Measurements from ENCODE around the gene MEX3C.

DNA sequence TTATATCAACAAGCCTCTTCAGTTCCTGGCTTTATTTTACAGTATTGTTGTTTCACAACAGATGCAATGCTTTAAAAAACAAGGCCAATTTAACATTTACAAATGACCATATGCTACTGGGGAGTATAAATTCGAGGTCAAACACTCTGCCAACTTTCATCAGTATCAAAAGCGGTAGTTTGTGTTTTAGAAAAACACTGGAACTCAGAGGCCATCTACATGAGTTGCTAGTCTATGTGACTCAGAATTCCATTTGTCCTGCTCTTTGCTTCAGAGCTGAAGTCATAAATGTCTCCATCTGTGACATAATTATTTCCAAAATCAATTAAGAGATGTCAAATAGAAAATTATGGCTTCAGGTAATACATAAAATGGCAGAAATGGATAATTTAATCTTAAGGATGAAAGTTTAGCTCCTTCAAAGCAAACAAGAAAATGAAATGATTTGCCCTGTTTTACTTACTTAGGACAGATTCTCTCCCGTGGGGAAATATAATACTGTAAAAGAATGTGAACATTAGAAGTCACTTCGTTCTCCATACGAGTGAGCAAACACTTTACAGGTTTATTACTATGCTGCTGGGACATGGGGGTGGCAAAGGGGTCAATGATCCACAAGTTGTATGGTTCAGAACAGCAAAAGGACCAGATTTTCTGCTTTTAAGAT, 3.7 kb downstream of the MEX3C start:
- TF ChIP-seq POLR2A (IDR thresholded peaks at IDR 0.05), result no peak
- TF ChIP-seq CTCF (IDR thresholded peaks at IDR 0.05), result no peak
